UCSD-AML1 (cell line): ENCODE data around the gene ENDOD1.
"Not testable (repeated sequence)": the region's sequence is repeated elsewhere in the genome, so short reads cannot be mapped to it uniquely, and the experiment has no call there.

ENCODE experiments used
- DNase-seq: peaks from one replicate; lab custom pipeline; 2025; ENCODE audit not compliant: unreplicated experiment; lab: John Stamatoyannopoulos, UW

The ENDOD1 gene

GRCh38 chr11:95100856-95101507 is 11.3 kb downstream of the ENDOD1 start:
- no peak for DNase-seq

GRCh38 chr11:95101935-95102334 is 12.3 kb downstream of the ENDOD1 start:
- DNase-seq = no peak

- peak; percentile 10 for DNase-seq
Measured at GRCh38 chr11:95102733-95103132, 13.1 kb downstream of the ENDOD1 start.

GRCh38 chr11:95103701-95104100 is 14.1 kb downstream of the ENDOD1 start:
- no peak for DNase-seq

DNA sequence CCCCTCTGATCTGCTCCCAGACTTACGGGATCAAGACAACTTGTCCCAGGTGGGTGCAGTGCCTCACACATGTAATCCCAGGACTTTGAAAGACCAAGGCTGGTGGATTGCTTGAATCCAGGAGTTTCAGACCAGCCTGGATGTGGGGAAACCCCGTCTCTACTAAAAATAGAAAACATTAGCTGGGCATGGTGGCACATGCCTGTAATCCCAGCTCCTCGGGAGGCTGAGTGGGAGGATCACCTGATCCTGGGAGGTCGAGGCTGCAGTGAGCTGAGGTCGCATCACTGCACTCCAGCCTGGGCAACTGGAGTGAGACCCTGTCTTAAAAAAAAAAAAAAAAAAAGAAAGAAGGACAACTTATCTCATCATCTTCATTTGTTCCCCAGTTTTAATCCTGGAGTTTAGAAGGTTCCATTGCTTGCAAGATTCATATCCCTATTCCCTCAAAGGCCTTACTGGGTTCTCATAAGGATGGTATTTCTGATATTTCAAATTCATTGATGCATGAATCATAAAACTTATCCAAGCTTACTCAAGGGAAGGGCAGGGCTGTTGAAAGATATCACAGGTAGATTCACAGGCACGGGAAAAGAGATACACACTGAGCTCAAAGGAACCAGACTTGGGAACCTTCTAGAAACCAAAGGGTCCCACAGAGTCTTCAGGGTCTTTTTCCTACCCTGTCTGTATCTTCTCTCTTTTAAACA is 14.6 kb downstream of the ENDOD1 start:
- no peak for DNase-seq

DNA sequence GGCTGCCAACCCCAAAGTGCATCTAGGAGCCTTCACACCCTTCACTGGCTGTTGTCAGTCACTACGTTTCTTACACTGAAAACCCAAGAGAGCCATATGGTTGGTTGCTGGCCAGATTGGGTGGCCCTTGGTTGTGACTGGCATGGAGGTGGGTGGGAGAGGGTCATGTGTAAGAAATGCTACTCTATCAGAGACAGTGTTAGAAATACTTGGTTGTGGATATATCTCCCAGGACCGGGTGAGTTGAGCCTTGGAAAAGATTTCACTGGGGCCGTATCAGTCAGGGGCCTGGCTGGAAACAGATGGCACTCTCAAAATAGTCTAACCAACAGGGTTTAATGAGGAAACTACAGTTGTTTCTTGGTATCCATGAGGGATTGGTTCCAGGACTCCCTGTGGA is 15.2 kb downstream of the ENDOD1 start:
- no peak for DNase-seq

DNA sequence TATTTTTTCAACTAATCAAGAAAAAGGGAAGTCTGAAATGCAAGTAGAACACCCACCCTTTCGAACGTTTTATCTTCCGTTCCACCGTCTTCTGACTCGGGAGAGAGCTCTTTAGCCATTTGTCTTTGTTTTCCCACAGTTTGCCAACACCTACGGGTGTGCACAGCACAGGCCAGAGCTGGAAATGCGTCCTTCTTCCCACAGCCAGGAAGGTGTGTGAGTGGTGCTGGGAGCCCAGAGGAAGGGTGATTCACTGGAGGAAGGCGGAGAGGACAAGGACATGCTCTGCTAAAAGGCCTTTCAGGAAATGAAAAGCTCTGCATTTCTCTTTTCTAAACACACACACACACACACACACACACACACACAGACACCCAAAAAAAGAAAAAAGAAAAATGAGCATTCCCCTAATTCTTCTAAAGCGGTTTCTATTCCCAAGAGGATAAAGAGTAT is 18.5 kb downstream of the ENDOD1 start:
- DNase-seq = peak; percentile 21

- no peak for DNase-seq
Measured at GRCh38 chr11:95108671-95109551, 19.3 kb downstream of the ENDOD1 start.

DNA sequence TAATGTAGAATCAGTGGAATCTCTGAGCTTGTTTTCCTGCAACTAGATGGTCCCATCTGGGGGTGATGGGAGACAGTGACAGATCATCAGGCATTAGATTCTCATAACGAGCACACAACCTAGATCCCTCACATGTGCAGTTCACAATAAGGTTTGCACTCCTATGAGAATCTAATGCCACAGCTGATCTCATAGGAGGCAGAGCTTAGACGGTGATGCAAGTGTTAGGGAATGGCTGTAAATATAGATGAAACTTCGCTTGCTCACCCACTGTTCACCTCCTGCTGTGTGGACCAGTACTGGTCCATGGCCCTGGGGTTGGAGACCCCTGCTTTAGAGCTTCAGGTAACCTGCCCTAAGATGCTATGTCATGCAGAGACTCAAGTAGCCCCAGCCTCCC is 21.8 kb downstream of the ENDOD1 start:
- DNase-seq = not testable (repeated sequence)

- DNase-seq = no peak
Measured at GRCh38 chr11:95111923-95112540, 22.4 kb downstream of the ENDOD1 start.

- no peak for DNase-seq
Measured at GRCh38 chr11:95115597-95115996, 26.0 kb downstream of the ENDOD1 start.

GRCh38 chr11:95119361-95120060 is 29.9 kb downstream of the ENDOD1 start:
- no peak for DNase-seq

DNA sequence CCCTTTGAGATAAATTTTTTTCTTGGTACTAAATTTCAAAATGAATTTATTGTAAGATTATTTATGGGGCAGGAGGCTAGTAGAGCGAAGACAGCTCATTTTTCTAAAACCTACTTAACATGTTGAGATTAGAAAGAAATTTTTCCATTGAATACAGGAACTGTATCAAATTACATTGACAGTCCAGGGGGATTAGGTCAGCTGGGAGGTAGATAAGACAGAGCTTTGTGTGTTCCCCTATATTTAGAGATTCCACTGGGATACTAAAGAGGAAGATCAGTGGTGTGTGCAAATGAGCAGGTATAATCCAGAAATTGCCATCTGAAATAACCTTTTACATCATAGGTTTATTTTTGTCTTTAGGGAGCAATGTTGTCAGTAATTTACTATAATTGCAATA is 32.1 kb downstream of the ENDOD1 start:
- no peak for DNase-seq

GRCh38 chr11:95123556-95123955 is 33.9 kb downstream of the ENDOD1 start:
- no peak for DNase-seq

DNA sequence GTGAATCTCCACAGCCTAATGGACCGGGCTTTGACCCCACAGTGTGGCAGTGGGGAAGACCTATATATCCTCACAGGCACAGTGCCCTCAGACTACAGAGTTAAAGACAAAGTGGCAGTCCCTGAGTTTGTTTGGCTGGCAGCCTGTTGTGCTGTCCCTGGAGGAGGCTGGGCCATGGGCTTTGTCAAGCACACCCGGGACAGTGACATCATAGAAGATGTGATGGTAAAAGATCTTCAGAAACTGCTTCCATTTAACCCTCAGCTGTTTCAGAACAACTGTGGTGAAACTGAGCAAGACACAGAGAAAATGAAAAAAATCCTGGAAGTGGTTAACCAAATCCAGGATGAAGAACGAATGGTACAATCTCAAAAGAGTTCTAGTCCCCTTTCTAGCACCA is 39.0 kb downstream of the ENDOD1 start:
- DNase-seq = no peak

DNA sequence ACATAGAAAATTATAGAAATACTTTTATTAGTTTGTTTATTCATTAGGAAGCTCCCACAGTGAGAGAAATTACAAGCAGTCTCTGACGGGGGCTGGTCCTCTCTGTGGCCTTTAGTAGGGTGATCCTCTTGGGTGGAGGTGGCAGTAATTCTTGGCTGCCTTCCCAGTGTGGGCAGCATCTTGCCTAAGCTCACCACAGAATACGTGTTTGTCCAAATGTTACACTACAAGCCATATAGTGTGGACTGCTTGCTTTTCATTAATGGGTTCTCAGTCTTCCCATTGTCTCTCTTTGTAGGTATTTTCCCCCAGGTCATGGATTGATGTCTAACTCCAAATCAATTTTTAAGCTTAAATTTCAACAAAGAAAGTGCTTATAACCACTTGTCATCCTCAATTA is 43.3 kb downstream of the ENDOD1 start:
- no peak for DNase-seq

DNA sequence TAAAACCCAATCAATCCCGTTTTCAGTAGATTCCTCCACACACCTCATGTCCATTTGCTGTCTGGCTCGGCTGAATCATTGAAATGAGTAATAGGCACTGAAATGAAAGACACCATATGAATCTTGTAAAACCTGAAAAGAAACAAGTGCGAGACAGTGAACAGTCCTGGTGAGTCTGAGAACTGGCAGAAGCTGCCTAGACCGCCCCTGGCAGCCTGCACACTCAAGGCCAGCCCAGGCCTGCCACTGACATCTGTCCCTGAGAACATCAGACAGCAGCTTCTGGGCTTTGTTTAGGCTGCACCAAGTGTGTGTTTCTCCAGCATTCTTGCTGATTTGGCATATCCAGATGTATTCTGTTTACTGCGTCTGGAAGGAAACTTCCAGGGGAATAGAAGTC is 44.8 kb downstream of the ENDOD1 start:
- no peak for DNase-seq

GRCh38 chr11:95135155-95135554 is 45.5 kb downstream of the ENDOD1 start:
- no peak for DNase-seq

GRCh38 chr11:95135880-95136279 is 46.2 kb downstream of the ENDOD1 start:
- DNase-seq = no peak

- DNase-seq = not testable (repeated sequence)
Measured at GRCh38 chr11:95136747-95137146, 47.1 kb downstream of the ENDOD1 start.

DNA sequence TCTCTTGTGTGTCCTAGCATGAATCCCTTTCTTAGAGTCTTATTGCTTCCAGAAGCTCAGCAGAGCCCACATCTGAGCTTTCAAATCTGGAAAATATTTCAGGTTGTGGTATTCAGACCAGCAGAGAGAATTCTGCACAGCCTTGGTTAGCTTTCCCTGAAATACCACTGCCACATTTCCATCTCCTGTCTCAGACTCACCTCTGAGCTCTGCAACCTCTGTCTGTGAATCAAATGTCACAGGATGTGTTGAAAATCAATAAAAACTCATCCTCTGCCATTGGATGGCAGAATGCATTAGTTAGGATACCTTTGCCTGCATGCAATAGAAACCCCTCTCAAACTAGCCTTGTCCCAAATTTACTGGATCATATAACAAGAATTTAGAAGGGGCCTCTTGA is 47.7 kb downstream of the ENDOD1 start:
- no peak for DNase-seq
